ENCODE results near the gene STK32C. TPM values are rescaled to one million over a fixed set of nuclear protein-coding genes. Genes with fewer than 3 reads are reported as not detected.

STK32C gene
- total and polyA plus RNA-seq, 7 donors = 4.3 to 12.8 (median 8.4) TPM

GRCh38 chr10:132211246-132211645 lies 96.5 kb downstream of the STK32C start:
- no peaks in the 10 kb centered on the region for H3K27me3 ChIP-seq

GRCh38 chr10:132210766-132211165 lies 97.0 kb downstream of the STK32C start:
- Histone ChIP-seq H3K27ac (no peak overlapping the region), H3K4me1 (no peaks in the 10 kb centered on the region), H3K9me3 (peaks cover 0 to 7% (median 3%) of the 10 kb centered on the region in 4 donors), H3K4me3 (no peak overlapping the region), H3K36me3 (peaks cover 0 to 7% (median 0%) of the 10 kb centered on the region in 4 donors), H3K27me3 (no peaks in the 10 kb centered on the region)
- WGBS, 2 donors = 93 to 94% methylated on average over 14 of the region's 14 CpGs
- no peak for DNase-seq
- no peak for TF ChIP-seq CTCF (IDR thresholded peaks at IDR 0.05)
- TF ChIP-seq EP300 (IDR thresholded peaks at IDR 0.05) = no peak
- no peak for TF ChIP-seq POLR2AphosphoS5 (IDR thresholded peaks at IDR 0.05)
- no peak for TF ChIP-seq POLR2A (IDR thresholded peaks at IDR 0.05)
- intact Hi-C loops (cut with DNase I) = no loop called here

More at GRCh38 chr10:132211246-132211645, 96.5 kb downstream of the STK32C start:
- TF ChIP-seq POLR2AphosphoS5 (IDR thresholded peaks at IDR 0.05) = no peak
- no peak for TF ChIP-seq EP300 (IDR thresholded peaks at IDR 0.05)
- no peak for TF ChIP-seq CTCF (IDR thresholded peaks at IDR 0.05)
- no peak for TF ChIP-seq POLR2A (IDR thresholded peaks at IDR 0.05)
- H3K36me3 ChIP-seq = peaks cover 0 to 7% (median 0%) of the 10 kb centered on the region in 4 donors
- intact Hi-C loops (cut with DNase I) = no loop called here
- H3K4me1 ChIP-seq = no peaks in the 10 kb centered on the region
- H3K27ac ChIP-seq = no peak overlapping the region
- no peak overlapping the region for H3K4me3 ChIP-seq
- 92 to 94% methylated on average over 14 of the region's 14 CpGs for WGBS, 2 donors
- DNase-seq = no peak
- H3K9me3 ChIP-seq = peaks cover 0 to 7% (median 3%) of the 10 kb centered on the region in 4 donors

- DNase-seq = no peak
- peaks cover 0 to 7% (median 0%) of the 10 kb centered on the region in 4 donors for H3K36me3 ChIP-seq
- no peaks in the 10 kb centered on the region for H3K27me3 ChIP-seq
- H3K4me1 ChIP-seq = no peaks in the 10 kb centered on the region
- 92 to 95% methylated on average over 23 of the region's 23 CpGs for WGBS, 2 donors
- no peak overlapping the region for H3K27ac ChIP-seq
- H3K9me3 ChIP-seq = peaks cover 0 to 7% (median 1%) of the 10 kb centered on the region in 4 donors
- TF ChIP-seq POLR2A (IDR thresholded peaks at IDR 0.05) (no peak), CTCF (IDR thresholded peaks at IDR 0.05) (no peak), POLR2AphosphoS5 (IDR thresholded peaks at IDR 0.05) (no peak), EP300 (IDR thresholded peaks at IDR 0.05) (no peak)
- intact Hi-C loops (cut with DNase I) = no loop called here
- H3K4me3 ChIP-seq = no peak overlapping the region
Observed at GRCh38 chr10:132209978-132210530, 97.7 kb downstream of the STK32C start.

- intact Hi-C loops (cut with DNase I) = no loop called here
- DNase-seq = no peak
- H3K4me1 ChIP-seq = no peaks in the 10 kb centered on the region
- 94% methylated on average over 14 of the region's 14 CpGs for WGBS, 2 donors
- TF ChIP-seq POLR2AphosphoS5 (IDR thresholded peaks at IDR 0.05) = no peak
- H3K27ac ChIP-seq = no peak overlapping the region
- H3K4me3 ChIP-seq = no peak overlapping the region
- H3K27me3 ChIP-seq = no peaks in the 10 kb centered on the region
- H3K36me3 ChIP-seq = peaks cover 0 to 7% (median 0%) of the 10 kb centered on the region in 4 donors
- H3K9me3 ChIP-seq = peaks cover 0 to 5% (median 1%) of the 10 kb centered on the region in 4 donors
Observed at GRCh38 chr10:132209130-132209529, 98.6 kb downstream of the STK32C start.

- WGBS, 2 donors = 84% methylated on average over 17 of the region's 17 CpGs
- no peaks in the 10 kb centered on the region for H3K27me3 ChIP-seq
- TF ChIP-seq POLR2A (IDR thresholded peaks at IDR 0.05) (no peak), POLR2AphosphoS5 (IDR thresholded peaks at IDR 0.05) (no peak), CTCF (IDR thresholded peaks at IDR 0.05) (no peak), EP300 (IDR thresholded peaks at IDR 0.05) (no peak)
- H3K36me3 ChIP-seq = peaks cover 0 to 5% (median 0%) of the 10 kb centered on the region in 4 donors
- no peaks in the 10 kb centered on the region for H3K4me1 ChIP-seq
- intact Hi-C loops (cut with DNase I) = no loop called here
- no peak overlapping the region for H3K4me3 ChIP-seq
- peaks cover 0 to 5% (median 1%) of the 10 kb centered on the region in 4 donors for H3K9me3 ChIP-seq
- DNase-seq = no peak
- H3K27ac ChIP-seq = no peak overlapping the region
Observed at GRCh38 chr10:132208462-132209050, 99.2 kb downstream of the STK32C start.
